A172 (cell line): ENCODE data around the gene MLXIP. TPM values are rescaled to one million over a fixed set of nuclear protein-coding genes. Genes with fewer than 3 reads are reported as not detected.
A peak's percentile ranks its signal among the peaks of the same experiment; 100 is the strongest.

Experiments used
- DNase-seq: peaks from one replicate; pipeline ENCODE4 v3.0.0-alpha.2; 2015; ENCODE audit warnings: low spot score
- total RNA-seq: library from RNA; depleted of rRNA; stranded (reverse); fragments of >200 nt; shearing (Covaris generic); gene quantifications from 2 replicates; pipeline ENCODE4 v1.2.3, GENCODE V29; 2014

Gene MLXIP
- total RNA-seq, 1 experiment from 2014 or later, result 5.4 TPM

- DNase-seq, result no peak
These were observed 45.8 kb downstream of the MLXIP start for GRCh38 chr12:122124370-122124769.

- no peak for DNase-seq
These were observed 47.1 kb downstream of the MLXIP start for GRCh38 chr12:122125452-122126341.

DNA sequence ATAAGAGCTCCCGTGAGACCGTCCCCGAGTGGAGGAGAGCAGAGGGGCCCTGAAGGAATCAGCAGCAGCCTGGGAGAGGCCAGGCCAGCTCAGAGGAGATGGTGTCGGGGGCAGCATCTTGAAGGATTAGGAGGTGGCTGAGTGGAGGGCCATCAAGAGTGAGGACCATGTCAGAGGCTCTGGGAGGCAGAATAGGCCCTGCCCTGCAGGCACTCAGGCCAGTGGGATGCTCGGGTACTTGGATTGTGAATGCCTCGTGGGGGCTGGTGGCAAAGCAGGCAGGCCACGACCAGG, 47.7 kb downstream of the MLXIP start:
- no peak for DNase-seq

DNA sequence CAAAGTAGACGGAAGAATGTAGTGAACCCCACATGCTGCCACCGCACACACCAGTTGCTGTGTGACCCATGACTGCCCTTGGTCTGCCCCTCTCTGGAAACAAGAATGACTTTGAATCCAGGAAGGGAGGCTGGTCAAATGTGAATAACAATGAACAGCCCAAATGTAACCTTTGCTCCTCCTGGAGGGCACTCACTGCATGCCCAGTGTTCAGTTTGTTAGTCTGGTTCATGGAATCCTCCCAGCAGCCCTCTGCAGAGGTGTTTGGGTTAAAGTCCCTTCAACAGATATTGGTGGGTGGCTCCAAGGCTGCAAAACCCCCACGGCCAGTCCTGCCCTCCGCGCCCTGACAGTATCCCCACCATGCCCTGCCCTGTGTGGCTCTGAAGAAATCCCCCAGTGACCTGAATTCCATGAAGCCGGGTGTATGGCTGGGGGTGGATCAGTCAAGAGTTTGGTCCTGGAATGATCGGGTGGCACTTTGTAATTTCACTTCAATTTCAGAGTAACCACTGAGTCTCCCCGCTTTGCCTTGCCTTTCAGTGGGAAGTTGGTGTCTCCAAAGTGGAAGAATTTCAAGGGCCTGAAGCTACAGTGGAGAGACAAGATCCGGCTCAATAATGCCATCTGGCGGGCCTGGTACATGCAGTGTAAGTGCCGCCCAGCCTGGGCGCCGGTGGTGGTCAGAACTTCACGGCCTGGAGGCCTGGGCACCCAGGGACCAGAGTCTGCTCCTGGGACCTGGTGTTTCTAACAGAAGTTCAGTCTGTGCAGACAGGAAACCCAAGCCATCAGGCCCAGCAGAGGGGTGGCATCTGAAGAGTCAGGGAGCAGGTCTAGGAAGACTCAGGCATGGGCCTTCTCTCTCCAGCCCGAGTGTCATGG, 48.4 kb downstream of the MLXIP start:
- no peak for DNase-seq

DNA sequence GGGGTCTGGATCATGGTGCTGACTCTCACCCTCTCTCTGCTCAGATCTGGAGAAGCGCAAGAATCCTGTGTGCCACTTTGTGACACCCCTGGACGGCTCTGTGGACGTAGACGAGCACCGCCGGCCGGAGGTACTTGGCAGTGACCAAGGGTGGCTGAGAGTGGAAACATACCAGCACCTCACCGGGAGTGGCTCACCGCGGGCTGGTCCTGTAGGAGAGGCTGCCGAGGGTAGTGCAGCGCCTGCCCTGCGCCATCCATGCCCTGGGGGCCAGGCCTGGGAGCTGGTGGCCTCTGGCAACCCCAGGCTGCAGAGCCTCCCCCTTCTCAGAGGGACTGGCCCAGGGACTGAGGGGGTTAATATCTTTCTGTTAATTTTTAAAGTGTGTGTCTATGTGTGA, 49.3 kb downstream of the MLXIP start:
- no peak for DNase-seq

- no peak for DNase-seq
These were observed 49.9 kb downstream of the MLXIP start for GRCh38 chr12:122128481-122128880.

GRCh38 chr12:122129131-122129530, 50.6 kb downstream of the MLXIP start:
- DNase-seq, result no peak

DNA sequence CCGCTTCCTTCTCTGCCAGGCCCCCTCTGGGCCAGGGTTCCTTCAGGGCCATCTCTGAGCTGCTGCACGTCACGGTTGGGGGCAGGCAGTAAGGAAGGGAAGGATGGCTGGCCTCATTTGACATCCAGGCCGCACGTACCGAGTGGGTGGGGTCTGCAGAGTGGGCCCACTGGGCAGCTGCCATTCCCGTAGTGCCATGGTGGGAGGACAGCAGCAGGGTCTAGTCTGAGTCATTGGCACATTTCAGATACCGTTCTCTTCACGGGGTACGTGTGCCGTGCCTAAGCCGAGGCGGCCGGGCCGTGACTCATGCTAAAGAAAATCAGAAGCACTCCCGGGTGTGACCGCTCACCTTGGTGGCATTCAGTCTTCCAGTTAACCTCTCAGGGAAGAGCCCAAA, 51.6 kb downstream of the MLXIP start:
- DNase-seq, result peak; percentile 71

GRCh38 chr12:122133192-122133950, 54.8 kb downstream of the MLXIP start:
- DNase-seq, result no peak

DNA sequence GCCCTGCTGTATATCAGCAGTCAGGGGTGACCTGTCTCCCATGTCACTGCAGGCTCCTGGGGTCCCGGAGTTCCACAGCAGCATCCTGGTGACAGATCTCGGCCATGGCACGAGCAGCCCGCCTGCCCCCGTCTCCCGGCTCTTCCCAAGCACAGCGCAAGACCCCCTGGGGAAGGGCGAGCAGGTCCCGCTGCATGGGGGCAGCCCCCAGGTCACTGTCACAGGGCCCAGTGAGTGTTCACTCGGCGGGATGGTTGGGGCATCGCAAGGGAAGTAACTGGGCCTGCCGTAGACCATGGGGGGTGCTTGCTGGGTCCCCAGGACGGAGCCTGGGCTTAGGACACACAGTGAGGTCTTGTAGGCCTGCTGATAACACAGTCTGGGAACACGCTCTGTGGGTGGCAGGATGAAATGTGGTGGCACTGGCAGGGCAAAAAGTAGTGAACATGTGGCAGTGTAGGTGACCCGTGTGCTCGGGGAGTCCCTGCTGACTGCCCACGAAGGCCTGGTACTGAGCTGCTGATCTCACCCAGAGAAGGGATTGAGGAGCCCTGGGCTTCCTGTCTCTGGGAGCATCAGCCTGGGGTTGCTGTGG, 57.0 kb downstream of the MLXIP start:
- DNase-seq, result no peak

DNA sequence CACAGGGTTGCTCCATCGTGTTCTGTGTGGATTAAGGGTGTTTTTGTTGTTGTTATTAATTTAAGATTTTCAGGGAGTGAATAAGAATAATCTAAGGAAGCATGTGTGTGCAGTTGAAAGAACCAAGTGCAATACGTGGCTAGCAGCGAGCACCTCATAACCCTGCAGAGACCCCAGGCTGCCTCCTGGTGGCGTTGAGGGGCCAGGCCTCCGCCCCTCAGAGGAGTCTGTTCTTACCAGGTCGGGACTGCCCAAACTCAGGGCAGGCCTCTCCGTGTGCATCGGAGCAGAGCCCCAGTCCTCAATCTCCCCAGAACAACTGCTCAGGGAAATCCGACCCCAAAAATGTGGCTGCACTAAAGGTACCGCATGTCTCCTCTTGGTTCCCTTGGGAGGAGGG, 58.7 kb downstream of the MLXIP start:
- DNase-seq, result no peak

DNA sequence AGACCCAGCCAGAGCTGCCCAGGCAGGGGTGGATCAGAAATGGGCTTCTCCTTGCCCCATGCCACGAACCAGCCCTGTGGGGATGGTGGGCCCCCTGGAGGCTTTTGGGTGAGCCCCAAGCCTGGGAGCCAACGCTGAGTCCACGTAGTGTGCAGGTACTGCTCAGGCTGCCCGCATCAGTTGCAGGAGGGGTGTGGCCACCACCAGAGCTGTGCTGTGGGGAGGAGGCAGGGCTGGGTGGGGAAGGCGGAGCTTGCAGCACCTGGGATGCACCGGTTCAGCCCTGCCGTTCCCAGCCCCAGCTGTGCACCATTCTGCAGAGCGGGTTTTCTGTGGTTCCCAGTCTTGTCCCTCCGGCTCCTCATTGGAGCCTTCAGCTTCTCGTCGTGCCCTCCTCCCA, 59.1 kb downstream of the MLXIP start:
- no peak for DNase-seq

DNA sequence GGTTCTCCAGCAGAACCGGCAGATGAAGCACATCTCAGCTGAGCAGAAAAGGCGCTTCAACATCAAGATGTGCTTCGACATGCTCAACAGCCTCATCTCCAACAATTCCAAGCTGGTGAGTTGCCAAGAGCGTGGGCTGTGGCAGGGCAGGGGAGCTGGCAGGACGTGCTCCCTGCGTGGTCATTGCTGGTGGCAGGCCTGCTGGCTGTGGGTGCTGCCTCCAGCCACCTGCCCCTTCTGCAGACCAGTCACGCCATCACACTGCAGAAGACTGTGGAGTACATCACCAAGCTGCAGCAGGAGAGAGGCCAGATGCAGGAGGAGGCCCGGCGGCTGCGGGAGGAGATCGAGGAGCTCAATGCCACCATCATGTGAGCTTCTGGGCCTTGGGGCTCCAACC, 59.6 kb downstream of the MLXIP start:
- no peak for DNase-seq

DNA sequence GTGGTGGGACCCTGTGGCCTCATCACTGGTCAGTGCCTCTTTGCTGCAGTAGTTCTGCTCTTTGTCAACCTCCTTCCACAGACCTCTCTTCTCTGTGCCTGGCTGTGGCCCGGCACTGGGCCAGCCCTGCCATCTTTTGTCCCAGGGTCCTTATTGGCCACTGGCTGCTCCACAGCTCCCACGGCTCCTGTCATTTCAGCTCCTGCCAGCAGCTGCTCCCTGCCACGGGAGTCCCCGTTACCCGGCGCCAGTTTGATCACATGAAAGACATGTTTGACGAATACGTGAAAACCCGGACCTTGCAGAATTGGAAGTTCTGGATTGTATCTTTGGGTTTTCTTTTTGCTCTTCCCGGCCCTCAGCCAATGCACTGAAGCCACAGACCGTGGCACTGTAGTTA, 60.1 kb downstream of the MLXIP start:
- DNase-seq, result no peak

- DNase-seq, result no peak
These were observed 60.7 kb downstream of the MLXIP start for GRCh38 chr12:122139266-122139665.

- DNase-seq, result no peak
These were observed 61.4 kb downstream of the MLXIP start for GRCh38 chr12:122139941-122140340.

DNA sequence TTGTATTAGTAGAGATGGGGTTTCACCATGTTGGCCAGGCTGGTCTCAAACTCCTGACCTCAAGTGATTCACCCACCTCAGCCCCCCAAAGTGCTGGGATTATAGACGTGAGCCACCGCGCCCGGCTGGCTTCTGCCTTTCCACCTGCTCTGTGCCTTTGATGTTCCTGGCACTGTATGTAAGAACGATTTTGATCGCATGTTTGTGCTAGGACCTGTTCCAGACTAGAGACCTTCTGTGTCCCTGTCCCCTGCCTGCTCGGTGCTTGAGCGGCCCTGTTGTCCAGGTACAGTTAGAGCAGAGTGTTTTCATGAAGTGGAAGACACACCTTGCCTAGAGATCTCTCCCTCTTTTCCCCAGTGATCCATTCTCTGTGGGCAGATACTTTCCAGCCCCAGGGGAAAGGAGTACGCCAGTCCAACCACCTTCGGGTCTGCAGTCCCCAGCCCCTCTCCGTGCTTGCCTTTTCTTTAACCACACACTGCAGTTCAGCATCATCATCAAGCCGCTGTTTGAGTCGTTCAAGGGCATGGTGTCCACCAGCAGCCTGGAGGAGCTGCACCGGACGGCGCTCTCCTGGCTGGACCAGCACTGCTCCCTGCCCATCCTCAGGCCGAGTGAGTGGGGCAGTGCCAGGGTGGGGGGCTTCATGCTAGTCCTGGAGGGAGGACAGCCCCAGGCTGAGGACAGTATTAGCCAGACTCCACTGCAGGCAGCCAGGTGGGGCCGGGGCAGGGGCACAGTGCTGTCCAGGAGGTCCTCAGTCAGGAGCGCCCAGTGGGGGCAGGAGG, 62.1 kb downstream of the MLXIP start:
- DNase-seq, result no peak

GRCh38 chr12:122141911-122142725, 63.6 kb downstream of the MLXIP start:
- no peak for DNase-seq

DNA sequence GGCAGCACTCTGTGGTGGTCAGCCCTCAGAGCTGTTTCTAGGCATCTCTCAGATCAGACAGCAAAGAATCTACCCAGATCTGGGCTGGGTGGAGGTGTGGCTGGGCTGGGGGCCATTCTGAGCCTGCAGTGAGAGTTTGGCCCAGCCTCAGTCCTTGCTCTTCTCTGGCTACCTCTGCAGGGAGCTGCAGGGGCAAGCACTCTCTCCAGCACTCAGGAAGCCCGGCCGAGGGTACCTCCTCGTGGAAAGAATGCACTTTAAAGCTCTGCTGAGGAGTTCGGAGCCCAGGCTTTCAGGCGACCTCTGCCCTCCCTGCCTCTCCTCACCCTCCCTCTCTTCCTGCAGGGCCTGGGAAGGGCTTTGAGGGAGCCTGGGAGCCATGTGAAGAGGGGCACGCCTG, 64.3 kb downstream of the MLXIP start:
- DNase-seq, result no peak

DNA sequence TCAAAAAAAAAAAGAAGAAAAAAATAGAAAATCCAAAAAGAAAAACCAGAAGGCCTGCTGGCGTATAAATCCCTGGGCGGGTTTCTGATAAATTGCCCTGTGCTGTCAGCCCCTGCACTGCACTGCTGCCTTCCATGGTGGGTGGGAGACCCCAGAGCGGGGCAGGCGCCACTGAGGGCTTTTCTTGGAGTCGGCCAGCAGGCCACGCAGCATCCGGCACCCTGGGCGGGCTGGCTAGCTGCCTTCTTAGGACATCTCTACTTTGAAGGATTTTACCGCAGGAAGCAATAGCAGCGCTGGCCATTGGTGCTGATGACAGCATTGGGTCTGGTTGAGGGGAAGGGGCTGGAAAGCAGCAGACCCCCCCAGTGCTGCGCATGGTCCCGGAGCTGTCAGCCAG, 66.3 kb downstream of the MLXIP start:
- DNase-seq, result no peak
